Measurements from ENCODE around the gene OR4E2.

DNA sequence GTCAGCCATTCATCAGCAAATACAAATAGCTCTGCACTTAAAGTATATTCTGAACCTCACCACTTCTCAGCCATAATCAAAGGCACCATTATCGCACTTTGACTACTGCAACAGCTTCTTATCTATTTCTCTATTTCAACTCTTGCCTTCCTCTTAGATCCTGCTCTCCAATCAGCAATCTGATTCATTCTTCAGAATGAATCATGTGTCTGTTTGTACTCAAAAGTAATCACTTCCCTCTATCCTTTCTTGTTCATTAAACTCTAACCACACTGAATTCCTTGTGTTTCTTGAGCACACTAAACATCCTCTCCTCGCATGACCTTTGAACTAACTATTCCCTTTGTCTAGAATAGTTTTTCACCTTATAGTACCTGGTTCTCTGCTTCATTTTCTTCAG, 32.8 kb downstream of the OR4E2 start:
- TF ChIP-seq, protein P1, sequence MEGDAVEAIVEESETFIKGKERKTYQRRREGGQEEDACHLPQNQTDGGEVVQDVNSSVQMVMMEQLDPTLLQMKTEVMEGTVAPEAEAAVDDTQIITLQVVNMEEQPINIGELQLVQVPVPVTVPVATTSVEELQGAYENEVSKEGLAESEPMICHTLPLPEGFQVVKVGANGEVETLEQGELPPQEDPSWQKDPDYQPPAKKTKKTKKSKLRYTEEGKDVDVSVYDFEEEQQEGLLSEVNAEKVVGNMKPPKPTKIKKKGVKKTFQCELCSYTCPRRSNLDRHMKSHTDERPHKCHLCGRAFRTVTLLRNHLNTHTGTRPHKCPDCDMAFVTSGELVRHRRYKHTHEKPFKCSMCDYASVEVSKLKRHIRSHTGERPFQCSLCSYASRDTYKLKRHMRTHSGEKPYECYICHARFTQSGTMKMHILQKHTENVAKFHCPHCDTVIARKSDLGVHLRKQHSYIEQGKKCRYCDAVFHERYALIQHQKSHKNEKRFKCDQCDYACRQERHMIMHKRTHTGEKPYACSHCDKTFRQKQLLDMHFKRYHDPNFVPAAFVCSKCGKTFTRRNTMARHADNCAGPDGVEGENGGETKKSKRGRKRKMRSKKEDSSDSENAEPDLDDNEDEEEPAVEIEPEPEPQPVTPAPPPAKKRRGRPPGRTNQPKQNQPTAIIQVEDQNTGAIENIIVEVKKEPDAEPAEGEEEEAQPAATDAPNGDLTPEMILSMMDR (IDR thresholded peaks at IDR 0.05), result no peak
- TF ChIP-seq POLR2A (IDR thresholded peaks at IDR 0.05) (no peak), EP300 (IDR thresholded peaks at IDR 0.05) (no peak)
